ENCODE measurements around the gene ITPR1. TPM values are rescaled to one million over a fixed set of nuclear protein-coding genes. Genes with fewer than 3 reads are reported as not detected.
A peak's percentile ranks its signal among the peaks of the same experiment; 100 is the strongest.

The ITPR1 gene
- total and polyA plus RNA-seq, 10 of the 15 experiments (the other 5 are each of a cell fraction or from before 2014, with no cell fraction given), result 12.2 to 239 (median 28.4) TPM

GRCh38 chr3:4776980-4777581 lies 283.9 kb downstream of the ITPR1 start (continued):
- TF ChIP-seq, protein P1, sequence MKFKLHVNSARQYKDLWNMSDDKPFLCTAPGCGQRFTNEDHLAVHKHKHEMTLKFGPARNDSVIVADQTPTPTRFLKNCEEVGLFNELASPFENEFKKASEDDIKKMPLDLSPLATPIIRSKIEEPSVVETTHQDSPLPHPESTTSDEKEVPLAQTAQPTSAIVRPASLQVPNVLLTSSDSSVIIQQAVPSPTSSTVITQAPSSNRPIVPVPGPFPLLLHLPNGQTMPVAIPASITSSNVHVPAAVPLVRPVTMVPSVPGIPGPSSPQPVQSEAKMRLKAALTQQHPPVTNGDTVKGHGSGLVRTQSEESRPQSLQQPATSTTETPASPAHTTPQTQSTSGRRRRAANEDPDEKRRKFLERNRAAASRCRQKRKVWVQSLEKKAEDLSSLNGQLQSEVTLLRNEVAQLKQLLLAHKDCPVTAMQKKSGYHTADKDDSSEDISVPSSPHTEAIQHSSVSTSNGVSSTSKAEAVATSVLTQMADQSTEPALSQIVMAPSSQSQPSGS (IDR thresholded peaks at IDR 0.05; ENCODE audit: low read length), result peak; percentile 99
- TF ChIP-seq ZNF687 (IDR thresholded peaks at IDR 0.05) (peak; percentile 100), NFXL1 (IDR thresholded peaks at IDR 0.05; ENCODE audit: borderline replicate concordance) (no peak), IKZF1 (conservative IDR thresholded peaks at IDR 0.05) (peak; percentile 93), WRNIP1 (IDR thresholded peaks at IDR 0.05; ENCODE audit: borderline replicate concordance, low read depth, low read length) (no peak), SUZ12 (IDR thresholded peaks at IDR 0.05; ENCODE audit: unreplicated experiment) (no peak), HSF1 (IDR thresholded peaks at IDR 0.05; ENCODE audit: low read depth, low read length) (no peak), SMC3 (IDR thresholded peaks at IDR 0.05; ENCODE audit: borderline replicate concordance, low read length) (peak; percentile 32; the same call in 1 of the 2 replicates), TCF7 (IDR thresholded peaks at IDR 0.05; ENCODE audit: borderline replicate concordance) (0 out of 2 replicates have a peak, but pooled peaks have one; percentile 51), MEF2B (IDR thresholded peaks at IDR 0.05; ENCODE audit: partially characterized antibody, poor library complexity, severe bottlenecking) (peak; percentile 99), ETV6 (conservative IDR thresholded peaks at IDR 0.05 in 1 of 2, IDR thresholded peaks at IDR 0.05 in 1 of 2; ENCODE audit: borderline replicate concordance in 1 of 2, low read depth in 1 of 2) (peak in 1 of 2 experiments; percentile 50; a peak in 1 of 4 replicates), DPF2 (IDR thresholded peaks at IDR 0.05) (peak; percentile 73; the same call in 1 of the 2 replicates), EED (IDR thresholded peaks at IDR 0.05; ENCODE audit: low read depth) (peak; percentile 93), RUNX3 (IDR thresholded peaks at IDR 0.05; ENCODE audit: low read length) (peak; percentile 88)
- TF ChIP-seq, protein P2, sequence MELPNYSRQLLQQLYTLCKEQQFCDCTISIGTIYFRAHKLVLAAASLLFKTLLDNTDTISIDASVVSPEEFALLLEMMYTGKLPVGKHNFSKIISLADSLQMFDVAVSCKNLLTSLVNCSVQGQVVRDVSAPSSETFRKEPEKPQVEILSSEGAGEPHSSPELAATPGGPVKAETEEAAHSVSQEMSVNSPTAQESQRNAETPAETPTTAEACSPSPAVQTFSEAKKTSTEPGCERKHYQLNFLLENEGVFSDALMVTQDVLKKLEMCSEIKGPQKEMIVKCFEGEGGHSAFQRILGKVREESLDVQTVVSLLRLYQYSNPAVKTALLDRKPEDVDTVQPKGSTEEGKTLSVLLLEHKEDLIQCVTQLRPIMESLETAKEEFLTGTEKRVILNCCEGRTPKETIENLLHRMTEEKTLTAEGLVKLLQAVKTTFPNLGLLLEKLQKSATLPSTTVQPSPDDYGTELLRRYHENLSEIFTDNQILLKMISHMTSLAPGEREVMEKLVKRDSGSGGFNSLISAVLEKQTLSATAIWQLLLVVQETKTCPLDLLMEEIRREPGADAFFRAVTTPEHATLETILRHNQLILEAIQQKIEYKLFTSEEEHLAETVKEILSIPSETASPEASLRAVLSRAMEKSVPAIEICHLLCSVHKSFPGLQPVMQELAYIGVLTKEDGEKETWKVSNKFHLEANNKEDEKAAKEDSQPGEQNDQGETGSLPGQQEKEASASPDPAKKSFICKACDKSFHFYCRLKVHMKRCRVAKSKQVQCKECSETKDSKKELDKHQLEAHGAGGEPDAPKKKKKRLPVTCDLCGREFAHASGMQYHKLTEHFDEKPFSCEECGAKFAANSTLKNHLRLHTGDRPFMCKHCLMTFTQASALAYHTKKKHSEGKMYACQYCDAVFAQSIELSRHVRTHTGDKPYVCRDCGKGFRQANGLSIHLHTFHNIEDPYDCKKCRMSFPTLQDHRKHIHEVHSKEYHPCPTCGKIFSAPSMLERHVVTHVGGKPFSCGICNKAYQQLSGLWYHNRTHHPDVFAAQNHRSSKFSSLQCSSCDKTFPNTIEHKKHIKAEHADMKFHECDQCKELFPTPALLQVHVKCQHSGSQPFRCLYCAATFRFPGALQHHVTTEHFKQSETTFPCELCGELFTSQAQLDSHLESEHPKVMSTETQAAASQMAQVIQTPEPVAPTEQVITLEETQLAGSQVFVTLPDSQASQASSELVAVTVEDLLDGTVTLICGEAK (IDR thresholded peaks at IDR 0.05; ENCODE audit: borderline replicate concordance), result no peak; the same call in 1 of the 2 replicates
- TF ChIP-seq, protein P3, sequence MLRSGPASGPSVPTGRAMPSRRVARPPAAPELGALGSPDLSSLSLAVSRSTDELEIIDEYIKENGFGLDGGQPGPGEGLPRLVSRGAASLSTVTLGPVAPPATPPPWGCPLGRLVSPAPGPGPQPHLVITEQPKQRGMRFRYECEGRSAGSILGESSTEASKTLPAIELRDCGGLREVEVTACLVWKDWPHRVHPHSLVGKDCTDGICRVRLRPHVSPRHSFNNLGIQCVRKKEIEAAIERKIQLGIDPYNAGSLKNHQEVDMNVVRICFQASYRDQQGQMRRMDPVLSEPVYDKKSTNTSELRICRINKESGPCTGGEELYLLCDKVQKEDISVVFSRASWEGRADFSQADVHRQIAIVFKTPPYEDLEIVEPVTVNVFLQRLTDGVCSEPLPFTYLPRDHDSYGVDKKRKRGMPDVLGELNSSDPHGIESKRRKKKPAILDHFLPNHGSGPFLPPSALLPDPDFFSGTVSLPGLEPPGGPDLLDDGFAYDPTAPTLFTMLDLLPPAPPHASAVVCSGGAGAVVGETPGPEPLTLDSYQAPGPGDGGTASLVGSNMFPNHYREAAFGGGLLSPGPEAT (IDR thresholded peaks at IDR 0.05; ENCODE audit: low read depth), result peak; percentile 98

Data from GM12878 (cell line).